ENCODE results near the gene DNAH17.

The DNAH17 gene

GRCh38 chr17:78401891-78402290 lies 175.3 kb downstream of the DNAH17 start:
- no peak for DNase-seq

- DNase-seq, result no peak
Observed at GRCh38 chr17:78401246-78401645, 175.9 kb downstream of the DNAH17 start.

DNA sequence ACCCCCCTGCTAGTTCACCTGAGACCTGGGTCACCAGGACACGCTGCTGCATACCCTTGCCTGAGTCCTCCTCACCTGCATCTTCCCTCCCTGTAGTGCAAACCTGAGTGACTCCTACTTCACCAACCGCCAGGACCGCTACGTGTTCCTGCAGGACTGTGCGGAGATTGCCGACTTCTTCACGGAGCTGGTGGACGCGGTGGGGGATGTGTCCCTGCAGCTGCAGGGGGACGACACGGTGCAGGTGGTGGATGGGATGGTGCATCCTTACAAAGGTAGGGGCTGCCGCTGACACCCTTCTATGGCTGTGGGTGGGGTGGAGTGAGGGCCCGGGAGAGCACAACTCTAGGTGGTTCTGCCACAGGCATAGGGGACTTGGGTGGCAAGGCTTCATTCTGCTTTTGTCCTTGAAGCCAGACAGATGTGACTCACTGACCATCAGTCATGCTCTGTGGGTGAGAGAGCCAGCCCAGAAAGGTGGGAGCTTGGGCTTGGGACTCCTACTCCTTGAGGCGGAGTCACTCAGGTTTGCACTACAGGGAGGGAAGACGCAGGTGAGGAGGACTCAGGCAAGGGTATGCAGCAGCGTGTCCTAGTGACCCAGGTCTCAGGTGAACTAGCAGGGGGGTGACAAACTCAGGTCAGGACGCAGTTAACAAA lies 176.5 kb downstream of the DNAH17 start:
- no peak for DNase-seq

DNA sequence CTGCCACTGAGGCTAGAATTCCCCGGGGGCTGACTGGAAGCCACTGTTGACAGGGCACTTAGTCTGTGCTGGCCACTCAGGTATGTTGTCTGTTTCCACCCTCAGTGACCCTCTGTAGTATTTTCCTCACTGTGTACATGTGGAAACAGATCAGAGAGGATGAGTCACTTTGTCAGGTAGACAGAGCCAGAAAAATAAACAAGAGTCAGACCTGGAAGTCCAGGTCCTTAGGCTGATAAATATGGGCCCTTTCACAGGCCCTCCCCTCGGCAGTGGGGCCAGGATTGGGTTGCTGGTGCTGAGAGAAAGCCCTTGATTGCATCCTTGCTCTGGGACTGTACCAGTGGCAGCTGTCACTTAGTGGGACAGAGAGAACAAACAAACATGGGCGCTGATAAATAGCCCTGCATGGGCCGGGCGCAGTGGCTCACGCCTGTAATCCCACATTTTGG lies 177.5 kb downstream of the DNAH17 start:
- DNase-seq, result no peak

- no peak for DNase-seq
Observed at GRCh38 chr17:78399028-78399692, 178.0 kb downstream of the DNAH17 start.

GRCh38 chr17:78398390-78398789 lies 178.8 kb downstream of the DNAH17 start:
- no peak for DNase-seq

- no peak for DNase-seq
Observed at GRCh38 chr17:78397681-78398101, 179.5 kb downstream of the DNAH17 start.

DNA sequence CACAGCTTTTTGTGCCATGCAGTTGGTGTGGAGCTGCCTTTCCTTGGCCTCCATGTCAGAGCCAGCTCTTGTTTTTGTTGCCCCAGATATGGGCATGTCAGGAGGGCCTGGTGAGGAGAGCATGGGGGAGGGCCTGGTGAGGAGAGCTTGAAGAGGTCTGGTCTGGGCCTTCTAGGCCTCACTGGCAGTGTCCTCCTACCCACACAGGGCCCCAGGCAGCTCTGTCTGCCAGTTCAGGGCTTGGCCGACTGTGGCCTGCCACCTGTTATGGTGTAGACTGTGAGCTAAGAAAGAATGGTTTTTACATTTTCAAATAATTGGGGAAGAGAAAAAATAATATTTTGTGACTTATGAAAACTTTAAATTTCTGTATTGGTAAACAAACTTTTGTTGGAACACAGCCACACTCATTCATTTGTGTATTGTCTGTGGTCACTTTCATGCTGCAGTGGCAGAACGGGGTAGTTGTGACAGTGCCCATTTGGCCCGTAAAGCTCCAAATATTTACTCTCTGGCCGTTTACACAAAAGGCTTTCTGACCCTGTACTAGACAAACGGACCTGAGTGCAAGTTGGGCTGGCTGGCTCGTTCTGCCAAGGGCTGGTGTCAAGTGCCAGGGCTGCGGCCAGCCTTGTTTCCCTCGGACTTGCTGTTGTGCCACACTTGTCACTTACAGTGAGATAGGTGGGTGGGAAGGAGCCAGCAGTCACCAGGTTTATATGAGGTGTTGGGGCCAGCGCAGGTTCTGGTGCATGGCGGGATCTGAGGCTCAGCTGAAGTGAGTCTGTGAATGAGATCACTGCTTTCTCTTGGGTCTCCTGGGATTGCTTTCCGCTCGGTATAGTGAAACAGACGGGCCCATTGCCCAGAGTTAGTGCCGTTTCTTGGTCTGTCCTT lies 180.5 kb downstream of the DNAH17 start:
- no peak for DNase-seq

DNA sequence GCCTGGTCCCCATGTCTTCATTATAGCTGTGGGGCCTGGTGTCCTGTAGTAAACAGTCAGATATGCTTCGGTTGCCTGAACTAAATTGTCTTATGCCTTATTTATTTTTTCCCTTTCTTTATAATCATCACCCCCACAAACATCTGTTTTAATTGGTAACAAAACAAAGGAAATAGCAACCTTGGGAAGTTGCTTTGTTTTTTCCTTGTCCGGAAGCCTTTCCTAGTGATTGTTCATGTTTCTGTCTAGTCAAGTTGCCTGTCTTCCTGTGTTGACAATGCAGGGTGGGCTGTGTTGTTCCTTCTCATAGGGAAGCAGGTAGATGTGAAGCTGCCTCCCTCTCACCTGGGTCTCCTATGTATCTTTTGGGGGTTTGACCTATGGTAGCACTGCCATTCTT lies 182.0 kb downstream of the DNAH17 start:
- DNase-seq, result no peak

- DNase-seq, result peak; percentile 94
Observed at GRCh38 chr17:78394209-78394608, 183.0 kb downstream of the DNAH17 start.

- DNase-seq, result no peak
Observed at GRCh38 chr17:78393575-78393974, 183.6 kb downstream of the DNAH17 start.

- DNase-seq, result no peak
Observed at GRCh38 chr17:78392295-78392694, 184.9 kb downstream of the DNAH17 start.

- no peak for DNase-seq
Observed at GRCh38 chr17:78391843-78392242, 185.4 kb downstream of the DNAH17 start.

DNA sequence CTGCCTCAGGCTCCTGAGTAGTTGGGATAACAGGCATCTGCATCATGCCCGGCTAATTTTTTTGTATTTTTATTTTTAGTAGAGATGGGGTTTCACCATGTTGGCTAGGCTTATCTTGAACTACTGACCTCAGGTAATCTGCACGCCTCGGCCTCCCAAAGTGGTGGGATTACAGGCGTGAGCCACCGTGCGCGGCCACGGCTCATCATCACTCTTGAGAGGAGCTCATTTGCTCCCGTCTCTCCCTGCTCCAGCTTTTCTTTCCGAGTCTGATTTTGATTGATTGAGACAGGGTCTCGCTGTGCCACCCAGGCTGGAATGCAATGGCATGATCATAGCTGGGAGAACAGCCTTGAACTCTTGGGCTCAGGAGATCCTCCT lies 186.2 kb downstream of the DNAH17 start:
- DNase-seq, result no peak

DNA sequence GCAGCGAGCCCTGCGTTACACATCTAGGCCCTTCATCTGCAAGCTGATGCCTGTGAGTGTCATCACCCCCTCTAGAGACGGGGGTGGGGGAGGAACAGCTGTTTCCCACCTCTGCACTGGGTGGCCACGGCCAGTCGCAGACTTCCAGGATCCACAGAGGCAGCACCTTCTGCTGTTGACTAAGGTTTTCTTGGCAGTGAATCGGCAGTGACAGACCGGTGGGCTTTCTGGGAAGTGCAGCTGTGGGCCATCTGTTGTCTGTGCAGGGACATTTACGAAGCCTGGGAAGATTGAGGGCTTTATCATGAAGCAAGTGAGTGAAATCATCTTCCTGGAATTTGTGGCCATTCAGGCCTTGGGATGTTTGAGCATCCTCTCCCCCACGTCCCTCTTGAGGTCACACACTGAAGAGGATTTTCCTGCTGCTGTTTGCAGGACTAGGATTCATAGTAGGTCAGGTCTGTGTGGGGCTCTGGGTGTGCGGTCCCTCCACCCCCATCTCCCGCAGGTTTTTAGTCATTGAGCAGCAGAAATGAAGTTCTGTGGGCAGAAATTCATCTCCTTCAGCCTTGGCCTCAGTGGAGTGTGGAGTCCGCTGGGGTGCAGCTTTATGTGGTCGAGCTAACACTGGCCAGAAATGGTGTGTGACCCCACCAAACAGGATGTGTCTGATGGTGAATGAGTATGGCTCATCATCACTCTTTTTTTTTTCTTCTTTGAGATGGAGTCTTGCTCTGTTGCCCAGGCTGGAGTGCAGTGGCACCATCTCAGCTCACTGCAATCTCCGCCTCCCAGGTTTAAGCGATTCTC lies 186.8 kb downstream of the DNAH17 start:
- DNase-seq, result no peak

DNA sequence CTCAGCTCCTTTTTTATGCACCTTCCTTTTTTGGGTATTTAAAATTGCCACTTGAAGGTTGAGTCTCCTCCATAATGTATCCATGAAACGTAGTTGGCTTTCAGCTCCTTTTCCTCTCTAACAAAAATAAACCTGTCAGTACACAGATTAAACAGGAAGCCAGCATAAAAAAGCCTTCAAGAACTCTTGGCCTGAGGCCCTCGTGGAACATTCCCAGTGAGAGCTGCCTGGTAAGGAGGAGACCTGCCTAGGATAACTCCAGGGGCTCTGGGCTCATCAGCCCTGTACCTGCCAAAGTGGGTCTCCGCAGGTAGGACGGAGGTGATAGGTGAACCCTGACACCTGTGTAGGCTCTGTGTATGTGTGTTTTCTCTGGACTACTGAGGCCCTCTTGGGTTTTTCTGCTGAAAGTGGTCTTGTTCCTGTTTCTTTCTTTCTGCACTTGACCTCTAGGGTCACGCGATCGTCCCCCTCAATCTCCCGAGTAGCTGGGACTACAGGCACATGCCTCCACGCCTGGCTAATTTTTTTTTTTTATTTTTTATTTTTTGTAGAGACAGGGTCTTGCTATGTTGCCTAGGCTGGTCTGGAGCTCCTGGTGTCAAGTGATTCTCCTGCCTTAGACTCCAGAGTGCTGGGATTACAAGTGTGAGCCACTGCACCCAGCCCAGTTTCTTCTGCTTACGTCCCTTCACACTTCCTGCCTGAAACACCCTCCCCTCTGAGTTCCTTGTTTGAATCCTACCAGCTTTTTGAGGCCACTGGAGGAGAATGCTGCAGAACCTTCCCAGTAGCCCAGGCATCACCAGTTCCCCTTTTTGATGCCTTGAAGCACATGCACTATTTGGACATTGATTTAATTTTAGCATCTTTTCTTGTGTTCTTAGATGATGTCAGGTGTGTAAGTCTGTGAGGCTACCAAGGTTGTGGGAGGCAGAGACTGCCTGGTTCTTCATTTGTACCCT lies 188.9 kb downstream of the DNAH17 start:
- no peak for DNase-seq

- no peak for DNase-seq
Observed at GRCh38 chr17:78384479-78385175, 192.6 kb downstream of the DNAH17 start.

DNA sequence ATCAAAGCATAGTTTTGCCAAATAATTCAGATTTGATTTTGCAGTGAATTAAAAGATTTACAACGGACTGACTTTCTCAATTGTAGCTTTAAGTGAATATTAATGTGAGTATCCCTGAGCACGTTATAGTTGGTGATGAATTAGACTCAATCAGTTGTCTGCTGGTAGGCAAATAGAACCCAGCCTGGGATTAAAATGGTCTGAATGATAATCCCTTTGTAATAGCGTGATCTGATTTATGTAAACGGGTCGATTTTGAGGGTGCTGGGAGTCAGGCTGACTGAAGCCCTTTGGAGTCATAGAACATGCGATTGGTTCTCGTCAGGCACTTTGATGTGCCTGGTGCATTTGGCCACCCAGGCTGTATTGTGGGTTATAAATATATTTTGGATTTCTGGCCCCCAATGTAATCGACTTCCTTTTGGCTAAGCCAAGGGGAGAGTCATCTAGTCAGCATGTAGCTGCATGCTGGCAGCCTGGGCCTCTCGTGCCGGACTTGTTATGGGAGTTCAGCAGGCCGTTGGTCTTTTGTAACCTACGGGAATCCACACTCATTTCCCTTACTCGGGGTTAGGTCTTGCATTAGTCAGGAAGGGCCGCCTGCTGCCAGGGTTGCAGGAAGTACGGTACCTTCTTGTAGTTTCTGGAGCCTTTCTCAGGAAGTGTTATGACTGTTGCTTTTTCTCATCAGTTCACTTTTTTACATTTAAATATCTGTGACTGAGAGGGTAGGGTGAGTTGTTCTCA lies 193.3 kb downstream of the DNAH17 start:
- no peak for DNase-seq

- DNase-seq, result no peak
Observed at GRCh38 chr17:78381601-78382232, 195.5 kb downstream of the DNAH17 start.

- no peak for DNase-seq
Observed at GRCh38 chr17:78380370-78380769, 196.8 kb downstream of the DNAH17 start.
